Lung (tissue), 12 donors: ENCODE measurements around the gene CMSS1. TPM values are rescaled to one million over a fixed set of nuclear protein-coding genes. Genes with fewer than 3 reads are reported as not detected.
A peak's percentile ranks its signal among the peaks of the same experiment; 100 is the strongest.

Experiments used
- ATAC-seq: fragments of 200-7000 bp; cut with Tn5 transposase; one replicate; pipeline ENCODE4 v1.9.1; 2020; ENCODE audit warnings: moderate number of reproducible peaks; ENCODE audit not compliant: insufficient read depth, low FRiP score
- DNase-seq, 3 donors: peaks; one replicate each; pipeline ENCODE4 v3.0.0-alpha.2; 2013 to 2017
- H3K27ac ChIP-seq, 2 donors: one replicate each; pipeline ENCODE4 v1.5.1; 2013; ENCODE audit warnings: mild to moderate bottlenecking in 2 of 2, moderate library complexity in 2 of 2, control low read depth in 1 of 2, inconsistent platforms in 1 of 2, low read depth in 1 of 2, low read length in 1 of 2
- H3K27me3 ChIP-seq, 3 donors: one replicate each; pipeline ENCODE4 v1.5.1; 2013; ENCODE audit warnings: low read length in 2 of 3; ENCODE audit not compliant: control insufficient read depth in 3 of 3, insufficient read depth in 3 of 3
- H3K36me3 ChIP-seq, 4 donors: one replicate each; pipeline ENCODE4 v1.5.1; 2013; ENCODE audit warnings: low read length in 4 of 4, mild to moderate bottlenecking in 1 of 4, moderate library complexity in 1 of 4; ENCODE audit not compliant: control insufficient read depth in 4 of 4, insufficient read depth in 4 of 4
- H3K4me1 ChIP-seq, 5 donors: one replicate each; pipeline ENCODE4 v1.5.1; 2013; ENCODE audit warnings: low read length in 5 of 5, mild to moderate bottlenecking in 2 of 5, moderate library complexity in 1 of 5; ENCODE audit not compliant: control insufficient read depth in 5 of 5, insufficient read depth in 5 of 5
- H3K4me3 ChIP-seq: one replicate; pipeline ENCODE4 v1.5.1; 2013; ENCODE audit warnings: mild to moderate bottlenecking, control low read depth, moderate library complexity
- H3K9ac ChIP-seq, 2 donors: one replicate each; pipeline ENCODE4 v1.5.1; 2013; ENCODE audit warnings: low read length in 2 of 2, control low read depth in 1 of 2; ENCODE audit not compliant: insufficient read depth in 1 of 2
- H3K9me3 ChIP-seq, 4 donors: one replicate each; pipeline ENCODE4 v1.5.1; 2013; ENCODE audit warnings: low read length in 3 of 4, mild to moderate bottlenecking in 1 of 4, moderate library complexity in 1 of 4; ENCODE audit not compliant: control insufficient read depth in 4 of 4, insufficient read depth in 3 of 4
- CTCF ChIP-seq: IDR thresholded peaks from 2 replicates; pipeline ENCODE4 v1.5.1; 2012; ENCODE audit warnings: mild to moderate bottlenecking; ENCODE audit errors: control extremely low read depth, extremely low read depth
- WGBS, 2 donors: extraction: QIAGEN DNeasy Blood & Tissue Kit; methylation state at CpG; one replicate each; pipeline ENCODE4 v1.1.7; 2013; 5-methylcytosine and 5-hydroxymethylcytosine counted together
- polyA plus RNA-seq, 2 donors: library from polyadenylated mRNA; stranded (reverse); fragments of 200-250 nt; gene quantifications; one replicate each; pipeline ENCODE4 v1.2.1, GENCODE V29; 2013
- total RNA-seq, 2 donors: library from RNA; depleted of rRNA in 1 of 2; stranded (reverse); fragments of >200 nt in 1 of 2; gene quantifications; one replicate each; pipeline ENCODE4 v1.2.1, GENCODE V29; 2014 to 2021
- donor health status: control.
- donor health status: control.
- donor health status: Bipolar disorder and iron deficiency.
- donor health status: healthy.
- donor health status: DM: yes; HTN: yes; CAD: no.

CMSS1 gene
- total and polyA plus RNA-seq, 4 donors = 12.3 to 28.9 (median 22.6) TPM

GRCh38 chr3:100073714-100074307, 256.1 kb downstream of the CMSS1 start:
- peaks cover 2 to 23% (median 18%) of the 10 kb centered on the region in 5 donors for H3K4me1 ChIP-seq
- no peak overlapping the region for H3K4me3 ChIP-seq
- peak overlapping the region; percentile 9 to 61 for H3K27ac ChIP-seq
- no peak overlapping the region for H3K9ac ChIP-seq
- no peak for ATAC-seq
- DNase-seq = peak; percentile 55 to 71 (median 70)
- H3K27me3 ChIP-seq = no peaks in the 10 kb centered on the region
- TF ChIP-seq CTCF = no peak
- H3K36me3 ChIP-seq = no peaks in the 10 kb centered on the region
- H3K9me3 ChIP-seq = no peaks in the 10 kb centered on the region
- WGBS, 2 donors = 23 to 51% methylated on average over 10 of the region's 10 CpGs

GRCh38 chr3:100075196-100075595, 257.5 kb downstream of the CMSS1 start:
- peaks cover 2 to 23% (median 18%) of the 10 kb centered on the region in 5 donors for H3K4me1 ChIP-seq
- no peak overlapping the region for H3K27ac ChIP-seq
- TF ChIP-seq CTCF = no peak
- ATAC-seq (no peak), DNase-seq (no peak)
- WGBS, 2 donors = 80 to 90% methylated on average over 4 of the region's 4 CpGs
- no peaks in the 10 kb centered on the region for H3K9me3 ChIP-seq
- H3K27me3 ChIP-seq = no peaks in the 10 kb centered on the region
- H3K9ac ChIP-seq = no peak overlapping the region
- no peaks in the 10 kb centered on the region for H3K36me3 ChIP-seq
- no peak overlapping the region for H3K4me3 ChIP-seq

GRCh38 chr3:100075851-100076730, 258.4 kb downstream of the CMSS1 start:
- 69 to 70% methylated on average over 4 of the region's 4 CpGs for WGBS, 2 donors
- no peak overlapping the region for H3K4me3 ChIP-seq
- no peaks in the 10 kb centered on the region for H3K36me3 ChIP-seq
- H3K9me3 ChIP-seq = no peaks in the 10 kb centered on the region
- TF ChIP-seq CTCF = no peak
- peak overlapping the region in 1 of 2 donors; percentile 45 for H3K27ac ChIP-seq
- no peaks in the 10 kb centered on the region for H3K27me3 ChIP-seq
- H3K9ac ChIP-seq = no peak overlapping the region
- H3K4me1 ChIP-seq = peaks cover 2 to 23% (median 18%) of the 10 kb centered on the region in 5 donors
- DNase-seq = no peak
- no peak for ATAC-seq
